ENCODE measurements around the gene LEFTY2.
"Not testable (repeated sequence)": the region's sequence is repeated elsewhere in the genome, so short reads cannot be mapped to it uniquely, and the experiment has no call there.

Gene LEFTY2

DNA sequence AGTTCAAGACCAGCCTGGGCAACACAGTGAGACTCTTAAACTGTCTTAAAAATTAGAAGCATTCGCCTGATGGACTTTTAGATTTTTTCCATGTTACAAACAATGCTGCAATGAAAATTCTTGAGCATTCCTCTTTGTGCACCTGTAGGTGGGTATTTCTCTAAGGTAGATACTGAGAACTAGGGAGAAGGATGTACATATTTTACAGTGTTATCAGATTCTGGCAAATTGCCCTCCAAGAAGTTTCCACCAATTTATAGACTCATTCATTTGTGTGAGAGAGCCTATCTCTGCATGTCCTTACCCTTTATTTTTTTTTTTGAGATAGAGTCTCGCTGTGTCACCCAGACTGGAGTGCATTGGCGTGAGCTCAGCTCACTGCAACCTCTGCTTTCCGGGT is 12.3 kb upstream of the LEFTY2 start:
- no peak for DNase-seq (ENCODE audit: low spot score)

DNA sequence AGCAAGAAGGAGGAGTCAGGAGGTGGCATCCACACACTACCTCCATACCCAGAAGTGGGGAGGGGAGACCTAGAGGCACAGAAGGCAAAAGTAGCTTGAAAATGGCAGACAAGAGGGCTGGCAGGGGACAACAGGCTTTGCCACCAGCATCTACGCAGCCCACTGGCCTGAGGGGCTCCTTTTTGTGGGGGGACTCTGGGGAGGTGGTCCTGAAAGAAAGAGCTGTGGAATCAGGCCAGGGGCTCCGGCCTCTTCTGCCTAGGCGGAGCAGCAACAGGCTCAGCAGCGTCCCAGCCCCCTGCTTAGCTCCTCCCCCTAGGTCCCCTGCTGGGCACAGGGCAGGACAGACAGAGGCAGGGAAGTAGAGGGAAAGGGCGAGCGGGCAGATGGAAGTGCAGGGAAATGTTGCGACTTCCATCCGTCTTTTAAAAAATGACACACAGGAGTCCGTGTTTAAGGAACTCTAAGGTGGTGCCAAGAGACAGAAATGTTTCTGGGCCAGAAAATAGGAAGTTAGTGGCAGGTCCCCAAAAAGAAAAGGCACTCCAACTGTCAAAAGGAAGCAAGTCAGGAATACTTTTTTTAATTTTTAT is 10.0 kb upstream of the LEFTY2 start:
- DNase-seq (ENCODE audit: low spot score), result no peak

DNA sequence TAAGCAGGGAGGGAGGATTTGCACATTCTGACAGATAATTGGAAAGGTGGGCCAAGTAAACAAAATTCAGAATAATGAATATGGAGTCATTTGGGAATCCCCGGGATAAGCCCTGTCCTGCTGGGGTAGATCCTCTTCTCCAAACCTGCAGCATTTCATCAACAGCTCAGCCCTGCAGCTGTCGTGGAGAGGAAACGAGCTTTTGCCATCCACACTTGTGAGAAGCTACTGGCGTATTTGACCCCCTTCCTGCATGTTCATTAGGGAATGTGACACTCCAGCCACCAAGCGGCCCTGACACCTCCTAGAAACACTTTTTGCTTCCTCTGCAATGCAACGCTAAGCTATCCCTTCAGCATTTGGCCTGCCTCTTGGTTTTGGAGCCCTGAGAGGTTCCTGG is 8.0 kb upstream of the LEFTY2 start:
- no peak for DNase-seq (ENCODE audit: low spot score)

DNA sequence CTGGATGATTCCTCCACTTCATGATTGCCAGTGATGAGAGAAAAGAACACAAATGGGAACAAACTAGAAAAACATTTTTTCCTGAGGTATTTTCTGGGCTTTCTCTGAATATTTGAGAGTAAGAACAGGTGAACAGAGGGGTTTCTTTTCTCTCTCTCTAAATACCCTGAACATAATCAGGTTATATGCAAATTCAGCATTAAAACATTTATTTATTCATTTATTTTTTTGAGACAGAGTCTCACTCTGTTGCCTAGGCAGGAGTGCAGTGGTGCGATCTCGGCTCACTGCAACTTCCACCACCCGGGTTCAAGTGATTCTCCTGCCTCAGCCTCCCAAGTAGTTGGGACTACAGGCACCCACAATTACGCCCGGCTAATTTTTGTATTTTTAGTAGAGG is 5.8 kb upstream of the LEFTY2 start:
- DNase-seq (ENCODE audit: low spot score), result no peak

DNA sequence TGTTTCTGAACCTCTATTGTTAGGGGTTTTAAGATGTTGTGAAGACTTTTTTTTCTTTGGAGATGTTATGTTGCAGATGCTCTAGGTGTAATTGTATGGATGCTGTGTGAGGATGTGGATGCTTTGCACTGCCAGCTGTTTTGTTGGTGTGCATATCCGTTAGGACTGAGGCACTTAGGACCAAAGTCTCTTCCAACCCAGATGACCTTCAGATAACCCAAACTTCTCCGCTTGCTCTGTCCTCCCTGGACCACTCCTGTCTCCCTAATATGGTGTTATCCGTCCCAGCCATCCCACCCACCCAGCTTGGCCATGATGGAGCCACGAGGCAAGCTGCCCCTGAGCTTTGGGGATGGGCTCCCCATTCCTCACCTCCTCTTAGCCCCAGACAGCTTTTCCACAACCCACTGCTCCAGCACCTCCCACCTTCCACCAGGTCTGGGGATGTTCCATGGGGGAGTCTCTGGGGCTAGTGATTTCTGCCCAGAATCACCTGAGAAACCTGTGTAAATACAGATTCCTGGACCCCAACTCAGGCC is 5.1 kb upstream of the LEFTY2 start:
- DNase-seq (ENCODE audit: low spot score), result no peak

DNA sequence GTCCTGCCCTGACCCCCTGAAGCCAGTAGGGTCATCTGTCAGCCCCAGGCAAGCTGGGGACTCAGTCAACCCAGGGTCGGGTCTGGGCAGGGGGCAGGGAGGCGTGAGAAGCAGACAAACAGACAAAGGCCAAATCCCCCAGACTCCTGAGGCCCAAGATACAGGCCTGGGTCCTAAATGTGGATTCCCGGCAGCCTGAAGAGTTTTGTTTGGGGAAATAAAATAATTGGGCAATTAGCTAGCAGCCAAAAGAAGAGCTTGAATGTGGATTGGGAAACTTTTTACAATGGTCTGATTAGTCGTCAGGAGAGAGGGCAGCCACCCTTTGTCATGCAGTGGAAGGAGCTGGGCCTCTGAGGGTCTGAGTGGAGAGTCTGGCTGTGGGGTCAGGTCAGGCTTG is 4.5 kb upstream of the LEFTY2 start:
- no peak for DNase-seq (ENCODE audit: low spot score)

DNA sequence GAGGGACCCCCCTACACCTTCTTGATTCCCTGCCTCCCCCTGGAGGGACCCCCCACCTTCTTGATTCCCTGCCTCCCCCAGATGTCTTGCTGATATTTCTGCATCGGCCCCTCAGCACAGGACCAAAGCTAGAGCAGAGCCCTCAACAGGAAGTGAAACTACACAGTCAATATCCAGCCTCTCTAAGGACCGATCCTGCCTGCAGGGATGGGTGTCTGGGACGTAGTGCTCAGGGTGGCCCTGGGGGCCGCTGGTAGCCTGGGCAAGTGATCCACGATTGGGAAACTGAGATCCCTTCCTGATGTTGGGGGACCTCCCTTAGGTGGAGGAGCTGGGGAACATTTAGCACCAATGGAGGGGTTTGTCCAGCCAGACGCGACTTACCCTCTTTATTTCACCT is 3.9 kb upstream of the LEFTY2 start:
- no peak for DNase-seq (ENCODE audit: low spot score)

DNA sequence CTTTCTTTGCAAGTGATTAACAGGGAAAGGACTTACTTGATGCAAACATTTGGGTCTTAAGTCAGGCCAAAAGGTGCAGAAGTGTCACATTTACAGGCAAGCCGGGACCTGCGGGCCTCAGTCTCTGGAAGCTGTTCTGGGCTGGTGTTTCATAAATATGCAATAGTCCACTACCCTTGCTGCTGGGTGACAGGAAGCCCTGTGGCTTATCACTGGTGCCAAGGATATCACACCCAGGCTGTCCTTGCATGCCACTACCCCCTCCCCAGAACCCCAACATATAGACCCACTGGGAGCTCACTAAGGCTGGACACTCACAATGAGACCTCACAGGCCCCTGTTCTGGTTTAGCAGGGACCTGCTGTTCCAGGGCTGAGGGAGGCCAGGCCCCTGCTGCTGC is 3.4 kb upstream of the LEFTY2 start:
- no peak for DNase-seq (ENCODE audit: low spot score)

DNA sequence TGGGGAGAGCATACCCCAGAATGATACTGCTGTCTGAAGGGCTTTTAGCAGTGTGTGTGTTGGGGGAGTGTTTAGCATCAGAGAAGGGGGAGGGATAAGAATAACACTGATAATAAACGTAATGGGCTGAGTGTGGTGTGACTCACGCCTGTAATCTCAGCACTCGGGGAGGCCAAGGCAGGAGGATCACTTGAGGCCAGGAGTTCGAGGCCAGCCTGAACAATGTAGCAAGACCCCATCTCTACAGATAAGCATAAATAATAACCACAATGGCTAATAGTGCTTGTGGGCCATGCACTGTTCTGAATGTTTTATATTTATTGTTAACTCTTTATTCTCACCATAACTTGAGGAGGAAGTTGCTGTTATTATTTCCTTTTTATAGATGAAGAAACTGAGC is 2.6 kb upstream of the LEFTY2 start:
- no peak for DNase-seq (ENCODE audit: low spot score)

DNA sequence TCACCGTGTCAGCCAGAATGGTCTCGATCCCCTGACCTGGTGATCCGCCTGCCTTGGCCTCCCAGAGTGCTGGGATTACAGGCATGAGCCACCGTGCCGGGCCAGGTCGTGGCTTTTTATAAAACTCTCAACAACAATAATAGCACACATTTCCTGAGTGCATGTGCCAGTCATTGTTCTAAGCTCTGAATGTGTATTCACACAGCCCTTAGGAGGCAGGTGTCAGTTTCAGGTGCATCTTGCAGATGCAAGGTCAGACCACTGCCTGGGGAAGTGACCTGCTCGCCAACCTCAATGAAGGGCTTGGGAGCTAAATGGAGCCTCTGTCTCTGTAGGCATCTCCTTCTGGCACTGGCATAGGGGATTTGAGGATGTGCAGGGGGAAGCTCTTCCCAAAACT is 1.6 kb upstream of the LEFTY2 start:
- DNase-seq (ENCODE audit: low spot score), result no peak

DNA sequence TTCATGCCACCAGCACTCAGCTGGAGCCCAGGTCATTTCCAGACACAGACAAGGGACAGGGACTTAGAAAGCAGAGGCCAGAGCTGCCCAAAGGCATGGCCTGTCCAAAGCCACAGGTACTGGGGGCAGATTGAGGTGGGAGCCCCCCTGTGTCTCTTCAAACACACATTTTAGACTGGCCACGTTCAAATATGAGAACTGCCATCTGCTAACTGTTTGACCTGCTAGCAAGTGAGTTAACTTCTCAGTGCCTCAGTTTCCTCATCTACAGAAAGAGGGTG is 862 bp upstream of the LEFTY2 start:
- no peak for DNase-seq (ENCODE audit: low spot score)

DNA sequence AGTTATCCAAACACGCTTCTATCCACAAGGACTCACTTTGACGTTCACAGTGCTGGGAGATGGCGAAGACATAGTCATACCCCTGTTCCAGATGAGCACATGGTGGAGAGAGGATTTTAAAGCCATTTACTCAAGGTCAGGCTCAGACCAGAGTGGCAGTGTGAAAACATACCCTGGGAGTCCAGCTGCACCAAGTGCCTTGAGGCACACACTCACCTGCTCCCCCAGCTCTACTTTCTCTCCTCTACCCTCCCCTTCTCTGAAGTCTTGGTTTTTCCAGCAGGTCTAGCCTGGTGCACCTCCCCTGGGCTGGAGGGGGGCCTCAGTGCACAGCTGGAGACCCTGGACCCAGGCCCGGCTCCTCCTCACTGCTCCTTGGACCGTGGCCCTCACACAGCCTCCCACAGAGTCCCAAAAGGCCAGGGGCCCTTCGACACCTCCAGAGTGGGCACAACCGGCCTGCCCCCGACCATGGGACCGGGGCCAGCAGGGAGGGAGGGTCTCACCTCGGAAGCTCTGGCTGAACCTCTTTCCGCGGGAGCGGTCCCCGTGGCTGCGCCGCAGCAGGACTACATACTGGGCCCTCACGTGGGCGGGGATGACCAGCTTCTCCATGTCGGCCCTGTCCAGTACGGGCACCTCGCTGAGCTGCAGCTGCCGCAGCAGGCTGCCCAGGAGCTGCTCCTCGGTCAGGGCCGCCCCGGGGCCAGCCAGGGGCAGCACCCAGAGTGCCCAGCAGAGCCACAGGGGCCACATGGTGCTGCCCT is 452 bp downstream of the LEFTY2 start:
- no peak for DNase-seq (ENCODE audit: low spot score)

DNA sequence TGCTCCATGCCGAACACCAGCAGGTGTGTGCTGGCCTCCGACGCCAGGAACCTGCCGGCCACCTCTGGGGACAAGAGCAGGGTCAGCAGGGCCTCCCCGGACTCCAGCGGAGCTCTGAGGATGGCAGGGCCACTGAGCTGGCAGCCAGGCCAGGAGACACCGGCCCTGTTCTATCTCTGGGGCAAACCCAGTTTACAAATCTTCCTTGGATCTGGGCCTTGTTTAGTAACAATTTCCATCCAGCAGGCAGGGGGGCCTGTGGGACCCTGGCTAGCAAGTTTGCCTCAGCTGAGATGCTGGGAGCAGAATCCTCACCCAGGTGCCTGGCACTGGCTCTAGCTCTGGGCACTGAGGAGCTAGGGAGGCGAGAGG is 1.1 kb downstream of the LEFTY2 start:
- DNase-seq (ENCODE audit: low spot score), result not testable (repeated sequence)

DNA sequence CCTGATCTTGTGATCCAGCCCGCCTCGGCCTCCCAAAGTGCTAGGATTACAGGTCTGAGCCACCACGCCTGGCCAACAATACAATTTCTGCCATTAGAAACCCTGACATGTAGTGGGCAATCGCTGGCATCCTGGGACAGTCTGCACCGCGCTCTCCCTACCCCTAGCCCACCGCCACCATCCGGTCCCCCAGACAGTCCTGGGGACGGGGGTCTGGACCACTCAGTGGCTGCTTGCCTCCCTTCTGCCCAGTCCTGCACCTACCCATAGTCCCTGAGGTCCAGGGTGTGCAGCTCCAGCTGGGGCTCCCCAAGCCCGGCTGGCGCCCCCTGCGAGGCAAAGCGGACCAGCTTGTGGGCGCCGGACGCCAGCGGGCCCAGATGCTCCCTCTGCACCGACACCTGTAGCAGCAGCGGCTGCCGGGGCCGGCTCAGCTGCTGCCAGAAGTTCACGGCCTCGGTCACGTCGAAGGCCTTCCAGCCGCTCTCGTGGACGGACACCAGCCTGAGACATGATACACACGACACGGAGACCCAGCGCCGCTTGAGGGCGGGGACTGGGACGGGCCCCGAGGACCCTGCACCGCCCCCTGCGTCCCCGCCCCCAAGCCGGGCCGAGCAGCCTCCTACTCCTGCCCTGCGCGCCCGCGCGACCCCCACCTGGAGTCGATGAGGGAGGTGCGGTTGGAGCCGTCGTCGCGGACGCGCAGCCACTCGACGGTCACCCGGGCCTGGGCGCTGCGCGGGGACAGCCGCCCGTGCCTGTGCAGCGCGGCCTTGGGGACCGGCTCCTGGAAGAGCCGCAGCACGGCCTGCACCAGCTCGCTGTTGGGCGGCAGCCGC is 1.7 kb downstream of the LEFTY2 start:
- not testable (repeated sequence) for DNase-seq (ENCODE audit: low spot score)

DNA sequence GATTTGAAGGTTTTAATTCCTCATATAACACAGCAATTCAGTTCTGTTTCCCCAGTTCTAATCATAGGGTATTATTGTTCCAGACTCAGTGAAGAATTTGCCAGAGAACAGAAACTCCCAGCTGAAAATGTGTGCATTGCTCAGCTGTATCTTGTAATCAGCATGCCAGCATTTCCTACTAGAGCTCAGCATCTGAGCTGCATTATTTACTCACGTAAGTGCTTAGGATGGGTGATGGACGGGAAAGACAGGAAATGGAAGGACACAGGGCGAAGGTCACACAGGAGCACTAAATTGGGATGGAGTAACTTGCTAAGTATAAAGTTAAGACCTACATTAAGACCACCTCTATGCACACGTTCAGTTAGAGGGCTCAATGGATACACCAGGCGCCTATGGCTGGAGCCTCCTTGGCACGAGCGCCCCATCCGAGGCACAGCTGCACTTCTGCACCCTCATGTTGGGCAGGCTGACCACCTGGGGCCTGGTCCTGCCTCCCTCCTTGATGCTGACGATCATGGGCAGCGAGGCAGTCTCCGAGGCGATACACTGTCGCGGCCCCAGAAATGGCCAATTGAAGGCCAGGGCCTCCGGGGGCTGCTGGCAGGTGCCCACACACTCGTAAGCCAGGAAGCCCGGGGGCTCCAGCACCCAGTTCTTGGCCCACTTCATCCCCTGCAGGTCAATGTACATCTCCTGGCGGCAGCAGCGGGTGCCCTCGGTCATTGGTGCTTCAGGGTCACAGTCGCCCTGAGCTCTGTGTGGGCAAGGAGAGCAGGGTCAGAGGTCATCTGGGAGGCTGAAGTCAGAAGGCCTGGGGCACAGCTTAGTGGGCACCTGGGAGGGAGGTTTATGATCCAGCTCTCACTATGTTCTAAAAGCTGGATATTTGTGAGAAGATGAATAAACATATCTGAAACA is 3.7 kb downstream of the LEFTY2 start:
- DNase-seq (ENCODE audit: low spot score), result no peak

DNA sequence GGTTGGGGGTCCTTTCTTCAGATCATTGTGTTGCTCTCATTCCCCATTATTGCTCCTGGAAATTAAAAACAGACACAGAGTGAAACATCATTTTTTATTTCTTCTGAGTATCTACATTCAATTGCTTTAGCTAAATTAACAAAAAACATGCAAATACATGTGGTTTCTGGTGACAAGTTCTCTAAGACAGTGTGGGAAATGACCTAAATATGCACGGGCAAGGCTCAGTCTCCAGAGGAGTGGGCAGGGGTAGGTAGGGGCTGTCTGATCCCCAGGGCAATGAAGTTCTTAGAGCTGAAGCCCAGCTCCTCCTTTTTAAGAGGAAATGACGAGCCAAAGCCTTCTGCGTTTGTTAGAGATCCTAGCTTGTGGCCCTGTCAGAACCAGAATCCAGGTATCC is 4.5 kb downstream of the LEFTY2 start:
- no peak for DNase-seq (ENCODE audit: low spot score)

DNA sequence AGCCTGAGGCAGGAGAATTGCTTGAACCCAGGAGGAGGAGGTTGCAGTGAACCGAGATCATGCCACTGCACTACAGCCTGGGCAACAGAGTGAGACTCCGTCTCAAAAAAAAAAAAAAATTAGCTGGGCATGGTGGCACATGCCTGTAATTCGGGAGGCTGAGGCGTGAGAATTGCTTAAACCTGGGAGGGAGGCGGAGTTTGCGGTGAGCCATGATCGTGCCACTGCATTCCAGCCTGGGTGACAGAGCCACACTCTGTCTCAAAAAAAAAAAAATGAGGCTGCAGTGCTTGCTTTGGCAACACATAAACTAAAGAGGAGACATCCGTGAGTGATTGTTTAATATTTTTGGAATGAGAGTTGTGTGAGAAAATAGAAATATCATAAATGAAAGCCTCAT is 4.9 kb downstream of the LEFTY2 start:
- not testable (repeated sequence) for DNase-seq (ENCODE audit: low spot score)

DNA sequence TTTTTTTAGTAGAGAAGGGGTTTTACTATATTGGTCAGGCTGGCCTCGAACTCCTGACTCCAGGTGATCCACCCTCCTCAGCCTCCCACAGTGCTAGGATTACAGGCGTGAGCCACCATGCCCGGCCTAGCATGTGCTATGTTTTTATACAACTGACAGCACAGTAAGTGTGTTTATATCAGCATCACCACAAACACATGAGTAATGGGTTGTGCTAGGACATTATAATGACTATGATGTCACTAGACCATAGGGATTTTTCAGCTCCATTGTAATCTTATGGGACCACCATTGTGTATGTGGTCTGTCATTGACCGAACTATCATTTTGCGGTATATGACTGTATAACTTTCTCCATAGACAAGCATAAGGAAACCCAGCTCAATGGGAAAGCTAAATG is 6.3 kb downstream of the LEFTY2 start:
- DNase-seq (ENCODE audit: low spot score), result no peak

DNA sequence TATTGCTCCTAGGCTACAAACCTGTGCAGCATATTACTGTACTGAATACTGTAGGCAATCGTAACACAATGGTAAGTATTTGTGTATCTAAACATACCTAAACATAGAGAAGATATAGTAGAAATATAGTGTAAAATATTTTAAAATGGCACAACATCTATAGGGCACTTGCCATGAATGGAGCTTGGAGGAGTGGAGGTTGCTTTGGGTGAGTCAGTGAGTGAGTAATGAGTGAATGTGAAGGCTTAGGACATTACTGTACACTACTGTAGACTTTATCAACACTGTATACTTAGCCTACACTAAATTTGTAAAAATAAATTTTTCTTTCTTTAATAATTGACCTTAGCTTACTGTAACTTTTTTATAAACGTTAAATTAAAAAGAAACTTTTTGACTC is 7.9 kb downstream of the LEFTY2 start:
- no peak for DNase-seq (ENCODE audit: low spot score)

DNA sequence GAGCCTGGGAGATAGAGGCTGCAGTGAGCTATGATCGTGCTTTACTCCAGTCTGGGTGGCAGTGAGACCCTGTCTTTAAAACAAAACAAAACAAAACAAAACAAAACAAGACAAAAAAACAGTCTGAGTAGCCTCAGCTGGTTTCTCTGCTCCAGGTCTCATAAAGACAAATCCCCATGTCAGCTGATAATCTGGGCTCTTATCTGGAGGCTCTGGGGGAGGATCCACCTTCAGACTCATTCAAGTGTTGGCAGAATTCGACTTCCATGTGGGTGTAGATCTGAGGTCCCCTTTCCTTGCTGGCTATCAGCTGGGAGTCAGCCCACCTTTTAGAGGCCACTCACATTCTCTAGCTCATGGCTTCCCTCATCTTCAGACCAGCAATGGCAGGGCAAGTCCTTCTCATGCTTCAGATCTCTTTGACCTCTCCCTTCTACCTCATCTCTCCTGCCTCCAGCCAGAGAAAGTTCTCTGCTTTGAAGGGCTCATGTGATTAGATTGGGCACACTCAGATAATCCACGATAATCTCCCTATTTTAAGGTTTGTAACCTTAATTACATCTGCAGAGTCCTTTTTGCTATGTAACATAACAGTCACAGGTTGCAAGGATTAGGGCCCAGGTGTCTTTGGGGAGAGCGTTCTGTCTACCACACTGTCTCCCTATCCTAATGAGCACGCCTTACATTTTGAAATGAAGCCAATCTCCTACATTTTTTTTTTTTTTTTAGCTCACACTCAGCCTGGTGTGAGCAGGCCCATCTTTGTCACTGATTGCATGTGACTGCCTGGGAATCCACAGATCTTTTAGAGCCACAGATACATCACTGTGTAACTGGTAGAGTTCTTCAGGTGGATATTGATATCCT is 9.5 kb downstream of the LEFTY2 start:
- no peak for DNase-seq (ENCODE audit: low spot score)

DNA sequence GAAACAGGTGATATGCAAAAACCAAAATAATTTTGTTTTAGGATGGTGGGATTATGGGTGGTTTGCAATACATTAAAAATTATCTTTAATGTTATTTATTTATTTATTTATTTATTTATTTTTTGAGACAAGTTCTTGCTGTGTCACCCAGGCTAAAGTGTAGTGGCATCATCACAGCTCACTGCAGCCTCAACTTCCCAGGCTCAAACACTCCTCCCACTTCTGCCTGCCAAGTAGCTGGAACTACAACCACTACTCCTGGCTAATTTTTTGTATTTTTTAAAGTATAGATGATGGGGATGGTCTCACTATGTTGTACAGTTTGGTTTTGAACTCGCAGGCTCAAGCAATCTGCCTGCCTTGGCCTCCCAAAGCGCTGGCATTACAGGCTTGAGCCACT is 10.5 kb downstream of the LEFTY2 start:
- DNase-seq (ENCODE audit: low spot score), result no peak
